Measurements from ENCODE around the gene RAB6A.
A peak's percentile ranks its signal among the peaks of the same experiment; 100 is the strongest.
"Not testable (repeated sequence)": the region's sequence is repeated elsewhere in the genome, so short reads cannot be mapped to it uniquely, and the experiment has no call there.

RAB6A gene

DNA sequence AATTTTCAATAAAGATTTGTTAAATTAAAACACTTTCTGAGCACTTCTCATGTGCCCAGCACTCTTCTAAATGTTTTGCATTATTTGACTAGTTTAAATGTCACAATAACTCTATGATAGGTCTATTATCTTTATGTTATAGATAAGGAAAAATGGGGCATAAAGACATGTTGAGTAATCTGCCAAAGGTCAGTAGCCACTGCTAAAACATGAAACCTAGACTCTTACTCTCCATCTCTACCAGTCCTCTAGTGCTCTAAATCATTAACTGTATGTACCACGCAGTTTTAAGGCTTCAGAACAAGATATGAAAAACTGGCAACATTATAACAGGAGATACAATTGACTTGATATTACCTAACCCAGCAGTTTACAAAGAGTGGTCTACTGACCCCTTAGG, 6.9 kb downstream of the RAB6A start:
- no peak for TF ChIP-seq POLR2AphosphoS5 (IDR thresholded peaks at IDR 0.05; ENCODE audit: low read depth)
- TF ChIP-seq, protein P1, sequence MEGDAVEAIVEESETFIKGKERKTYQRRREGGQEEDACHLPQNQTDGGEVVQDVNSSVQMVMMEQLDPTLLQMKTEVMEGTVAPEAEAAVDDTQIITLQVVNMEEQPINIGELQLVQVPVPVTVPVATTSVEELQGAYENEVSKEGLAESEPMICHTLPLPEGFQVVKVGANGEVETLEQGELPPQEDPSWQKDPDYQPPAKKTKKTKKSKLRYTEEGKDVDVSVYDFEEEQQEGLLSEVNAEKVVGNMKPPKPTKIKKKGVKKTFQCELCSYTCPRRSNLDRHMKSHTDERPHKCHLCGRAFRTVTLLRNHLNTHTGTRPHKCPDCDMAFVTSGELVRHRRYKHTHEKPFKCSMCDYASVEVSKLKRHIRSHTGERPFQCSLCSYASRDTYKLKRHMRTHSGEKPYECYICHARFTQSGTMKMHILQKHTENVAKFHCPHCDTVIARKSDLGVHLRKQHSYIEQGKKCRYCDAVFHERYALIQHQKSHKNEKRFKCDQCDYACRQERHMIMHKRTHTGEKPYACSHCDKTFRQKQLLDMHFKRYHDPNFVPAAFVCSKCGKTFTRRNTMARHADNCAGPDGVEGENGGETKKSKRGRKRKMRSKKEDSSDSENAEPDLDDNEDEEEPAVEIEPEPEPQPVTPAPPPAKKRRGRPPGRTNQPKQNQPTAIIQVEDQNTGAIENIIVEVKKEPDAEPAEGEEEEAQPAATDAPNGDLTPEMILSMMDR (IDR thresholded peaks at IDR 0.05; ENCODE audit: insufficient read depth, low read length), result no peak
- TF ChIP-seq, protein P2, sequence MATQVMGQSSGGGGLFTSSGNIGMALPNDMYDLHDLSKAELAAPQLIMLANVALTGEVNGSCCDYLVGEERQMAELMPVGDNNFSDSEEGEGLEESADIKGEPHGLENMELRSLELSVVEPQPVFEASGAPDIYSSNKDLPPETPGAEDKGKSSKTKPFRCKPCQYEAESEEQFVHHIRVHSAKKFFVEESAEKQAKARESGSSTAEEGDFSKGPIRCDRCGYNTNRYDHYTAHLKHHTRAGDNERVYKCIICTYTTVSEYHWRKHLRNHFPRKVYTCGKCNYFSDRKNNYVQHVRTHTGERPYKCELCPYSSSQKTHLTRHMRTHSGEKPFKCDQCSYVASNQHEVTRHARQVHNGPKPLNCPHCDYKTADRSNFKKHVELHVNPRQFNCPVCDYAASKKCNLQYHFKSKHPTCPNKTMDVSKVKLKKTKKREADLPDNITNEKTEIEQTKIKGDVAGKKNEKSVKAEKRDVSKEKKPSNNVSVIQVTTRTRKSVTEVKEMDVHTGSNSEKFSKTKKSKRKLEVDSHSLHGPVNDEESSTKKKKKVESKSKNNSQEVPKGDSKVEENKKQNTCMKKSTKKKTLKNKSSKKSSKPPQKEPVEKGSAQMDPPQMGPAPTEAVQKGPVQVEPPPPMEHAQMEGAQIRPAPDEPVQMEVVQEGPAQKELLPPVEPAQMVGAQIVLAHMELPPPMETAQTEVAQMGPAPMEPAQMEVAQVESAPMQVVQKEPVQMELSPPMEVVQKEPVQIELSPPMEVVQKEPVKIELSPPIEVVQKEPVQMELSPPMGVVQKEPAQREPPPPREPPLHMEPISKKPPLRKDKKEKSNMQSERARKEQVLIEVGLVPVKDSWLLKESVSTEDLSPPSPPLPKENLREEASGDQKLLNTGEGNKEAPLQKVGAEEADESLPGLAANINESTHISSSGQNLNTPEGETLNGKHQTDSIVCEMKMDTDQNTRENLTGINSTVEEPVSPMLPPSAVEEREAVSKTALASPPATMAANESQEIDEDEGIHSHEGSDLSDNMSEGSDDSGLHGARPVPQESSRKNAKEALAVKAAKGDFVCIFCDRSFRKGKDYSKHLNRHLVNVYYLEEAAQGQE (IDR thresholded peaks at IDR 0.05; ENCODE audit: insufficient replicate concordance, low read depth), result no peak
- TF ChIP-seq SPI1 (IDR thresholded peaks at IDR 0.05; ENCODE audit: borderline replicate concordance, low read depth), result no peak
- no peak for TF ChIP-seq GABPA (IDR thresholded peaks at IDR 0.05; ENCODE audit: low read depth)
- no peak overlapping the region for H3K4me3 ChIP-seq (replicated peaks; ENCODE audit: insufficient read depth, low read length)
- no peak for DNase-seq (ENCODE audit: low read depth in 1 of 2, low spot score in 1 of 2)
- no peak overlapping the region for H3K27ac ChIP-seq (replicated peaks)
- no peaks in the 10 kb centered on the region for H3K27me3 ChIP-seq (ENCODE audit: insufficient read depth, poor library complexity, severe bottlenecking)

DNA sequence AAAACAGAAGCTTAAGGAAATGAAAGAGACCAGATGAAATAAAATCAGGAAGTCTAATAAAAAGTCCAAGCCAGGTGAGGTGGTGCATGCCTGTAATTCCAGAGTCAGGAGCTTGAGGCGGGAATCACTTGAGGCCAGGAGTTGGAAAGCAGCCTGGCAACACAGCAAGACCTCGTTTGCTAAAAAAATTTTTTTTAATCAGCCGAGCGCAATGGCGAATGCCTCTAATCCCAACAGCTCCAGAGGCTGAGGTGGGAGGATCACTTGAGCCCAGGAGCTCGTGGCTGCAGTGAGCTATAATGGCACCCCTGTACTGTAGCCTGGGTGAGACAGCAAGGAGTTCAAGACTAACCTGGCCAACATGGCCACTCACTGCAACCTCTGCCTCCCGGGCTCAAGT, 8.0 kb downstream of the RAB6A start:
- no peak for DNase-seq (ENCODE audit: low read depth in 1 of 2, low spot score in 1 of 2)
- no peaks in the 10 kb centered on the region for H3K27me3 ChIP-seq (ENCODE audit: insufficient read depth, poor library complexity, severe bottlenecking)
- H3K27ac ChIP-seq (replicated peaks), result no peak overlapping the region
- no peak overlapping the region for H3K4me3 ChIP-seq (replicated peaks; ENCODE audit: insufficient read depth, low read length)
- TF ChIP-seq, protein P2 (IDR thresholded peaks at IDR 0.05; ENCODE audit: insufficient replicate concordance, low read depth), result no peak
- TF ChIP-seq SPI1 (IDR thresholded peaks at IDR 0.05; ENCODE audit: borderline replicate concordance, low read depth), result no peak
- no peak for TF ChIP-seq GABPA (IDR thresholded peaks at IDR 0.05; ENCODE audit: low read depth)
- TF ChIP-seq, protein P1 (IDR thresholded peaks at IDR 0.05; ENCODE audit: insufficient read depth, low read length), result no peak
- no peak for TF ChIP-seq POLR2AphosphoS5 (IDR thresholded peaks at IDR 0.05; ENCODE audit: low read depth)

DNA sequence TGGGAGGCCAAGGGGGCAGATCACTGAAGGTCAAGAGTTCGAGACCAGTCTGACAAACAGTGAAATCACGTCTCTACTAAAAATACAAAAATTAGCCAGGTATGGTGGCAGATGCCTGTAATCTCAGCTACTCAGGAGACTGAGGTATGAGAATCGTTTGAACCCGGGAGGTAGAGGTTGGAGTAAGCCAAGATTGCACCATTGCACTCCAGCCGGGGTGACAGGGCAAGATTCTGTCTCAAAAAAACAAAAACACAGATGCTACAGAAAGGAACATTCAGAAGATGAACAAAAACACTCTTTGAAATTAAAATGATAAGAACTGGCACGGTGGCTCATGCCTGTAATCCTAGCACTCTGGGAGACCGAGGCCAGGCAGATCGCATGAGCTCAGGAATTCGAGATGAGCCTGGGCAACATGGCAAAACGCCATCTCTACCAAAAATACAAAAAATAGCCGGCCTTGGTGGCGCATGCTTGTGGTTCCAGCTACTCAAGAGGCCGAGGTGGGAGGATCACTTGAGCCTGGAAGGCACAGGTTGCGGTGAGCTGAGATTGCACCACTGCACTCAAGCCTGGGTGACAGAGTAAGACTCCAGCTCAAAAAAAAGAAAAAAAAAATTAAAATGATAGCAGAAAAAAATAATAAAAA, 8.5 kb downstream of the RAB6A start:
- no peaks in the 10 kb centered on the region for H3K27me3 ChIP-seq (ENCODE audit: insufficient read depth, poor library complexity, severe bottlenecking)
- TF ChIP-seq SPI1 (IDR thresholded peaks at IDR 0.05; ENCODE audit: borderline replicate concordance, low read depth), result no peak
- no peak for TF ChIP-seq POLR2AphosphoS5 (IDR thresholded peaks at IDR 0.05; ENCODE audit: low read depth)
- TF ChIP-seq, protein P2 (IDR thresholded peaks at IDR 0.05; ENCODE audit: insufficient replicate concordance, low read depth), result no peak
- no peak for TF ChIP-seq GABPA (IDR thresholded peaks at IDR 0.05; ENCODE audit: low read depth)
- TF ChIP-seq, protein P1 (IDR thresholded peaks at IDR 0.05; ENCODE audit: insufficient read depth, low read length), result no peak
- no peak overlapping the region for H3K27ac ChIP-seq (replicated peaks)
- no peak overlapping the region for H3K4me3 ChIP-seq (replicated peaks; ENCODE audit: insufficient read depth, low read length)
- DNase-seq (ENCODE audit: low read depth in 1 of 2, low spot score in 1 of 2), result peak in 1 of 2 experiments; percentile 63

DNA sequence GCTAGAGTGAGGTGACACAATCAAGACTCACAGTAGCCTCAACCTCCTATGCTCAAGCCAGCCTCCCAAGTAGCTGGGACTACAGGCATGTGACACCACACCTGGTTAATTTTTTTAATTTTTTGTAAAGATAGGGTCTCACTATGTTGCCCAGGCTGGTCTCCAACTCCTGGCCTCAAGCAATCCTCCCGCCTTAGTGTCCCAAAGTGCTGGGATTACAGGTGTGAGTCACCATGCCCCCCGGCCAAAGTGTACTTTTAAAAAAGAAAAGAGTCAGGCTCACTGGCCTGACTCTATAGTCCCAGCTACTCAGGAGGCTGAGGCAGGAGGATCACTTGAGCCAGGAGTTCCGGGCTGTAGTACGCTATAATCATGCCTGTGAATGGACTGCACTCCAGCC, 10.0 kb downstream of the RAB6A start:
- H3K27ac ChIP-seq (replicated peaks); H3K27me3 ChIP-seq (ENCODE audit: insufficient read depth, poor library complexity, severe bottlenecking); DNase-seq (ENCODE audit: low read depth in 1 of 2, low spot score in 1 of 2); H3K4me3 ChIP-seq (replicated peaks; ENCODE audit: insufficient read depth, low read length): not testable (repeated sequence)

Measured in HL-60 (cell line).